Karpas-422 (cell line): Measurements from ENCODE around the gene SMG6. TPM values are rescaled to one million over a fixed set of nuclear protein-coding genes. Genes with fewer than 3 reads are reported as not detected.

ENCODE experiments used
- DNase-seq: peaks from one replicate; pipeline ENCODE4 v3.0.0-alpha.2; 2015
- H2AFZ ChIP-seq: fragments of 200-600 bp; sonication (generic); 2 replicates; pipeline ENCODE4 v1.6.1; 2014; ENCODE audit warnings: antibody characterized with exemption, low read length, mixed read lengths
- H3K27ac ChIP-seq: fragments of 200-600 bp; sonication (generic); 2 replicates; pipeline ENCODE4 v1.5.1; 2014; ENCODE audit warnings: mild to moderate bottlenecking, low read length, moderate library complexity
- H3K27me3 ChIP-seq: fragments of 200-600 bp; sonication (generic); 2 replicates; pipeline ENCODE4 v1.6.1; 2014; ENCODE audit warnings: low read length, mixed read lengths
- H3K36me3 ChIP-seq: fragments of 200-600 bp; sonication (generic); 2 replicates; pipeline ENCODE4 v1.6.1; 2014; ENCODE audit warnings: low read length, mixed read lengths; ENCODE audit not compliant: insufficient read depth
- H3K4me1 ChIP-seq: fragments of 200-600 bp; sonication (generic); 2 replicates; pipeline ENCODE4 v1.6.1; 2014; ENCODE audit warnings: mild to moderate bottlenecking, low read length, mixed read lengths
- H3K4me2 ChIP-seq: fragments of 200-600 bp; sonication (generic); 2 replicates; pipeline ENCODE4 v1.6.1; 2014; ENCODE audit warnings: low read length, low read depth, mild to moderate bottlenecking; ENCODE audit not compliant: poor library complexity, severe bottlenecking
- H3K4me3 ChIP-seq: fragments of 200-600 bp; sonication (generic); 2 replicates; pipeline ENCODE4 v1.5.1; 2014; ENCODE audit warnings: mild to moderate bottlenecking, antibody characterized with exemption, low read length, mixed read lengths
- H3K79me2 ChIP-seq: fragments of 200-600 bp; sonication (generic); 2 replicates; pipeline ENCODE4 v1.6.1; 2014; ENCODE audit warnings: mild to moderate bottlenecking, low read length, mixed read lengths
- H3K9ac ChIP-seq: fragments of 200-600 bp; sonication (generic); 2 replicates; pipeline ENCODE4 v1.6.0; 2014; ENCODE audit warnings: low read length
- H3K9me2 ChIP-seq: fragments of 200-600 bp; sonication (generic), shearing (Covaris generic); replicated peaks from 2 replicates; pipeline ENCODE4 v1.6.0; 2014; ENCODE audit warnings: mild to moderate bottlenecking, low read length, moderate library complexity; ENCODE audit not compliant: insufficient read depth
- H3K9me3 ChIP-seq: fragments of 300-700, 200-600 bp; sonication (generic); 2 replicates; pipeline ENCODE4 v1.6.1; 2014; ENCODE audit warnings: low read length, mixed read lengths
- H4K20me1 ChIP-seq: fragments of 200-600 bp; sonication (generic); 2 replicates; pipeline ENCODE4 v1.6.1; 2014; ENCODE audit warnings: mild to moderate bottlenecking, antibody characterized with exemption, low read length, low read depth; ENCODE audit not compliant: insufficient read depth
- total RNA-seq: library from RNA; depleted of rRNA; stranded (reverse); fragments of >200 nt; shearing (Covaris generic); gene quantifications from 2 replicates; pipeline ENCODE4 v1.2.3, GENCODE V29; 2014; ENCODE audit warnings: low replicate concordance

Gene SMG6
- total RNA-seq, 1 experiment from 2014 or later, result 10.2 TPM

DNA sequence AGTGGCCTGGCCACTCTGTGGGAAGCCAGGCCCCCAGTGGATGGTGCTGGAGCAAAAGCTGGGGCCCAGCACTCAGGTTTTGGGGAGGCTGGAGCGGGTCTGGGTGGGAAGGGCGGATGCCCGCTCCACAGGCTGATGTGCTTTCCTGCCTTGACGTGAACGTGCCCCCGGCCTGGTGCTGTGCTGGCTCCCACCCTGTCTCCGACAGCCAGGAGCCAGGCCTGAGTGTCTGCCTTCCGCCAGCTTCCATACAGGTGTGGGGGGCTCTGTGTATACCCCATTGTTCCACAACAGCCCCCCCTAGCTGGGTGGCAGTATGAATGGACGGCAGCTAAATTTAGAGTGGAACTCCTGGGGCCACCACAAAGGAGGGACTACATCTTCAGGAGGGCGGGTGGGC, 228.7 kb downstream of the SMG6 start:
- H3K4me1 ChIP-seq, result peaks cover 14% of the 10 kb centered on the region
- H3K9me3 ChIP-seq, result no peaks in the 10 kb centered on the region
- no peaks in the 10 kb centered on the region for H3K9me2 ChIP-seq
- H3K79me2 ChIP-seq, result no peaks in the 10 kb centered on the region
- H4K20me1 ChIP-seq, result no peaks in the 10 kb centered on the region
- no peak for DNase-seq
- H3K4me2 ChIP-seq, result no peak overlapping the region
- H2AFZ ChIP-seq, result no peak overlapping the region
- no peak overlapping the region for H3K4me3 ChIP-seq
- H3K27ac ChIP-seq, result no peak overlapping the region
- H3K9ac ChIP-seq, result no peak overlapping the region
- H3K27me3 ChIP-seq, result no peaks in the 10 kb centered on the region
- no peaks in the 10 kb centered on the region for H3K36me3 ChIP-seq

DNA sequence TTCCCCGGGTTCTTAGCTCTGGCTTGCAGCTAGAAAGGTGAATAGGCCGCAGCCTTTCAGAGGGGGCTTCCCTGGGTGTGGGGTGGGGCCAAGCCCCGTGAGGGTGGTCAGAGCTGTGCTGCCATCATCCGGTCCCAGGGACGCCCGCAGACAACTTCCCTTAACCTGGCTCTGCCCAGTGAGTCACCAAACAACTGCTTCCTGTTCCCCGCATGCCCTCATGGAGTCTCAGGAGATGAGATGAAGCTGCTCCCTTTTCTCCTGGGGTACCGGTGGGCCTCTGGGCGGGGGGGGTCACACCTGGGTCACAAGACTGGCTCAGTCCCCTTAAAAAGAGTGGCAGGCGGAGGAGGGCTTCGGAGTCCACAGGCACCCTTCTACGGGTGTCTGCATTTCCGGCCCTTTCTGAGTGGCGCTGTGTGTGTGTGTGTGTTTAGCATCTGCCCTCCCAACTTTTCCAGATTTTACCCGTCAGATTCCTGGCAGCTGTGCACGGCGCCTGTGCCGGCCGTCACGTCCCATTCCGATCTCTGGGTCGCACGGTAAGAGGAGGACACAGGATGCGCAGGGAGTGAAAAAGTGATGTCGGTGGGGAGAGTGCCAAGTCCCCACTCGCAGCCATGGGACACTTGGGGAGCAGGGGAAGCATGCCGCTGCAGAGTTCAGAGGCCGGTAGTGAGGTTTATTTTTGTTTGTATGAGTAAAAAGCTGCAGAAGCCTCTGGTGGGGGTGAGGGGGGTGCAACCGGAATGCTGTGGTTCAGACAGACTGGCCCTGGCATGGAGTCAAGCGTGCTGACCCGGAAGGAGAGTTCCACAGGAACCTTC, 231.9 kb downstream of the SMG6 start:
- no peak overlapping the region for H2AFZ ChIP-seq
- H3K4me1 ChIP-seq, result peaks cover 14% of the 10 kb centered on the region
- no peaks in the 10 kb centered on the region for H3K27me3 ChIP-seq
- no peaks in the 10 kb centered on the region for H4K20me1 ChIP-seq
- H3K9me2 ChIP-seq, result no peaks in the 10 kb centered on the region
- H3K4me2 ChIP-seq, result no peak overlapping the region
- no peaks in the 10 kb centered on the region for H3K9me3 ChIP-seq
- H3K36me3 ChIP-seq, result no peaks in the 10 kb centered on the region
- H3K4me3 ChIP-seq, result no peak overlapping the region
- no peak overlapping the region for H3K9ac ChIP-seq
- no peaks in the 10 kb centered on the region for H3K79me2 ChIP-seq
- H3K27ac ChIP-seq, result no peak overlapping the region
- DNase-seq, result no peak

DNA sequence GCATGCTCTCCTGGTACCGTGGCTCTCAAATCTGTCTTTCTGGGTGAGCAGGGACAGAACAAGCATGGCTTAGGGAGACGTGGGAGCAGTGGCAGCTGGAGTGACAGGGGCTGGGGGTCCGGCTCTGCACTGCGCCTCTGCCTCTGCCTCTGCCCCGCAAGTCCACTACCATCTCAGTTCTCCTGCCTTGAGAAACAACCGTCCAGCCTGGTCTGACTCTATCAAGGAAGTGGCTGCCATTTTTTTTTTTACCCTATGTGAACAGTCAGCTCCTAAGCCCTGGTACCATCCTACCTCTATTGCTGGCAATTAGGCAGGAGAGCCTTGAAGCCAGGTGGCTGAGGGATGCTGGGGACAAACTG, 232.6 kb downstream of the SMG6 start:
- H3K4me2 ChIP-seq, result no peak overlapping the region
- H3K27me3 ChIP-seq, result no peaks in the 10 kb centered on the region
- H3K9me2 ChIP-seq, result no peaks in the 10 kb centered on the region
- H3K9me3 ChIP-seq, result no peaks in the 10 kb centered on the region
- H3K36me3 ChIP-seq, result no peaks in the 10 kb centered on the region
- H3K79me2 ChIP-seq, result no peaks in the 10 kb centered on the region
- H3K9ac ChIP-seq, result no peak overlapping the region
- no peak for DNase-seq
- H3K27ac ChIP-seq, result no peak overlapping the region
- no peak overlapping the region for H2AFZ ChIP-seq
- H3K4me3 ChIP-seq, result no peak overlapping the region
- no peaks in the 10 kb centered on the region for H4K20me1 ChIP-seq
- H3K4me1 ChIP-seq, result peaks cover 18% of the 10 kb centered on the region

DNA sequence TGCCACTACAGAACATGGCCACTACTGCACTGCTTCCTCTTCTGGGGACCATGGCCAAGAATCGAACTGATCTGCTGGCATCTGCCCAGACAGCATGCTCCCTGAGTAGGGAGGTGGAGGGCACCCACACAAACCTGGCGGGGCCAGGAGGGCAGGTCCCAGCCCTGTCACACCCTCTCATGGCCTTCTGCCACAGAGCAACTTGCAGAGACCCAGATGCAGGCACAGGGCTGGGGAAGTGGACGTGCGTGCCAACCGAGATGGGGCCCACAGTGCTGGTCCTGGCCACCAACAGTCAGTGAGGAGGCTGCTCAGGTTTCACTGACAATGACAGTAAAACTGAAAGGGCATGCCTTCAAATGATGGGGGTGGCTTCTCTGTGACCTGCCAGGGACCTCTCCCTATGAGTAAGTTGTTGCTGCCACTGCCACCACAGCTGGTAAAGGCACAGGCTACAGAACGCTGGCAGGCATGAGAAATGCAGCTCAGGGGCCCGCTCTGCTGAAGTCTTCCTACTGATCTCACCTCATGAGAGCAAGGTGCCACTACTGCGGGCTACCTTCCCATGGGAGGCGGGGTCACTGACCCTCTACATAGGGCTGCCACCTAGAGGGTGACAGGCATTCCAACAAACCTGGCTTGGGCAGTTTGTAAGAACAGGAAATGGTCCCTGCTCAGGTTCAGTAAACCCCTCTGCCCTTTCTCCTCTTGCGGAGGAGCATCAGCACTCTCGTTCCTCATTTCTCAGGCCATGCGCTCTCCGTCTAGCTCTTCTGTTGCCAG, 233.2 kb downstream of the SMG6 start:
- Histone ChIP-seq H3K27me3 (no peaks in the 10 kb centered on the region), H3K4me2 (no peak overlapping the region), H3K27ac (no peak overlapping the region), H3K9me2 (no peaks in the 10 kb centered on the region), H3K4me1 (peaks cover 23% of the 10 kb centered on the region), H3K4me3 (no peak overlapping the region), H3K9me3 (no peaks in the 10 kb centered on the region), H4K20me1 (no peaks in the 10 kb centered on the region), H3K9ac (no peak overlapping the region), H3K36me3 (no peaks in the 10 kb centered on the region), H2AFZ (no peak overlapping the region), H3K79me2 (no peaks in the 10 kb centered on the region)
- DNase-seq, result peak; percentile 58

DNA sequence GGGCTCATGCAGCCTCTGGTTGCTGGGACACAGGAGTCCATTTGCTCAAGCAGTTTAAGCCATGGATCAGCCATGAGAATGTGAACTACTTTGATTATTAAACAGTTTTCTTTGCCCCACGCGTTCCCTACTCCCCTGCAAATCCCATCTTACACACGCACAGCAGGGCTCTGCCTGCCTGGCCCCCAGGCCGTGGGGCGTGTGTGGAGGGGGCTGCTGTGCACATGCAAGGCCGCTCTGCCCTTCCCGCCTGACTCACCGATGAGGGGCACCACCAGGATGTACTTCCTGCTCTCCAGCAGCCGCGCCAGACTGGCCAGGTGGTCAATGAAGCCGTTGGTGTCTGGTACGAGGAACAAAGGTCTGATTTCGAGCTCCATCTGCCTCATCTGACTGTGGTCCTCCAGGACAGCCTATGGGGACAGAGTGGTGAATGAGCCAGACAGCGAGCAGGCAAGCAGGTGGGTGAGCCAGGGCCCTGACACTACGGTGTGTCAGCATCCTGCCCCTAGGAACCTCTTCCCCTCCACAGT, 235.0 kb downstream of the SMG6 start:
- no peaks in the 10 kb centered on the region for H3K36me3 ChIP-seq

DNA sequence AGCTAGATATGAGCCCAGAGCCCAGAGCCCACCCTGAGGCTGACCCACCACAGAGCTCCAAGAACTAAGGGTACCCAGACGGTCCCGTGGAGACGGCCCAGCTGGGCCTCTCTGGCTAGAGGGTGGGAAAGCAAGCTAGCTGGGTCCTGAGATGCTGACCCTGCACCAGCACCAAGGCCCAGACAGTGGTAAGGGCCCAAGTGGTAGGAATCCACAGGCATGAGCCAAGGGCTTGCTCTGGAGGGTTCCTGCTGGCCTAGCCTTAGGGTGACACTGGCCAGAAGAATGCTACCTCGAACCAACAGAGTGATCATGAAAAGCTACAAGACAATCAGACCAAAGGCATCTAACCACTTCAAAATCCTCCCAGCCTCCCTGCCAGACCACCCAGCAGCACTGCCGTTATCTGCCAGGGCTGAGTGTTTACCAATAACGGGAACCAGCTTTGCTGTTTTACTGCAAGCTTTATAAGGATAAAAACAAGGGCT, 235.5 kb downstream of the SMG6 start:
- Histone ChIP-seq H3K27me3 (no peaks in the 10 kb centered on the region), H3K4me1 (peaks cover 41% of the 10 kb centered on the region), H3K27ac (no peak overlapping the region), H3K9ac (no peak overlapping the region), H3K4me3 (no peak overlapping the region), H3K4me2 (no peak overlapping the region), H3K9me2 (no peaks in the 10 kb centered on the region), H3K36me3 (no peaks in the 10 kb centered on the region), H3K9me3 (no peaks in the 10 kb centered on the region), H3K79me2 (no peaks in the 10 kb centered on the region), H4K20me1 (peaks cover 6% of the 10 kb centered on the region; the same call in 1 of the 2 replicates), H2AFZ (no peak overlapping the region)
- no peak for DNase-seq

More for the DNA sequence above, 235.0 kb downstream of the SMG6 start:
- H2AFZ ChIP-seq, result no peak overlapping the region
- no peak overlapping the region for H3K27ac ChIP-seq
- H3K4me1 ChIP-seq, result peaks cover 36% of the 10 kb centered on the region
- DNase-seq, result no peak
- no peaks in the 10 kb centered on the region for H3K79me2 ChIP-seq
- H3K9ac ChIP-seq, result no peak overlapping the region
- no peaks in the 10 kb centered on the region for H3K27me3 ChIP-seq
- no peak overlapping the region for H3K4me2 ChIP-seq
- H3K9me3 ChIP-seq, result no peaks in the 10 kb centered on the region
- no peaks in the 10 kb centered on the region for H3K9me2 ChIP-seq
- H3K4me3 ChIP-seq, result no peak overlapping the region
- H4K20me1 ChIP-seq, result peaks cover under 1% of the 10 kb centered on the region; the same call in 1 of the 2 replicates

DNA sequence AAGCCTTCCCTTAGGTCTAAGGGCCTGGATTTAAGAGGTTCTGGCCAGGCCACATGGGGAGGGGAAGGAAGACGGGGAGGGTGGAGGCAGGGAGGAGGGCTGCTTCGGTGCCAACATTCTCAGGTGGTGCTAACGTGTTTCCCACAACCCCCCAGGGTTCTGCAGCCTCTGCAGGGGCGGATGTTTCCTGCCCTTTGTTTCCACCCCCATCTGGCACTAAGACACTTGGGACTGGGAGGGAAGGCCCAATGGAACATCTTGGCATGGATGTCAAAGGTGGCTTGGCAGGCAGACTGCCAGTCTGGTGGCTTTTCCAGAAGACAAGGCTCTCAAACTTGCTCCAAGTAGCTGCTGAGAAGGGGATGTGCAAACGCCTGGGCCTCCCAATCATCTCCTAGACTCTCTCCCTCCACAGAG, 236.0 kb downstream of the SMG6 start:
- no peaks in the 10 kb centered on the region for H3K9me2 ChIP-seq
- H3K27ac ChIP-seq, result no peak overlapping the region
- no peak for DNase-seq
- no peaks in the 10 kb centered on the region for H3K27me3 ChIP-seq
- peaks cover 46% of the 10 kb centered on the region for H3K4me1 ChIP-seq
- no peak overlapping the region for H2AFZ ChIP-seq
- no peak overlapping the region for H3K4me2 ChIP-seq
- no peaks in the 10 kb centered on the region for H3K79me2 ChIP-seq
- H3K4me3 ChIP-seq, result no peak overlapping the region
- H4K20me1 ChIP-seq, result peaks cover 7% of the 10 kb centered on the region; the same call in 1 of the 2 replicates
- no peaks in the 10 kb centered on the region for H3K9me3 ChIP-seq
- H3K9ac ChIP-seq, result no peak overlapping the region
- H3K36me3 ChIP-seq, result no peaks in the 10 kb centered on the region

DNA sequence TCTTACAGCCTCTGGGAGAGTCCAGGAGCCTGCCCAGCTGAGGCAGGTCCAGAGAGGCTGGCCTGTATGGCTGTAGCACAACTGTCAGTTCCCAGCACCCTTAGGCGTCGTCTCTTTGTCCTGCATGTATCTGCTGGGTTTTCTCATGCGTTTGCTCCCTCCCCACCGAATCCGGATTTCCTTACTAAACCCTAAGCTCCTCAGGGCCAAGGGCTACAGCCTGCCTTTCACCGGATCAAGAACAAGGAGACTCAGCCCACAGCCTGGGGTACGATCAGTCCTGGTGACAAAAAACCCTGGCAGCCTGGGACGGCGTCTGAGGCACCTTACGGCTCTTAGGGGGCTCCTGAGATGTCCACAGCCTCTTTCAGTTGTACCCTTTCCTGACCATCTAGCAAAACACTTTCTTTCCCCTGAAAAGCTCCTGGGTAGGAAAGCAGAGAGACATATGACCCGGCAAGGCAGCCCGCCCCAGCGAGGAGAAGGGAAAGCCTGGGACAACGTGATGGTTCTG, 236.5 kb downstream of the SMG6 start:
- H3K4me2 ChIP-seq, result no peak overlapping the region
- H3K9ac ChIP-seq, result no peak overlapping the region
- H3K27me3 ChIP-seq, result no peaks in the 10 kb centered on the region
- no peak overlapping the region for H2AFZ ChIP-seq
- H3K27ac ChIP-seq, result no peak overlapping the region
- no peaks in the 10 kb centered on the region for H3K36me3 ChIP-seq
- no peak overlapping the region for H3K4me3 ChIP-seq
- H3K9me2 ChIP-seq, result no peaks in the 10 kb centered on the region
- H4K20me1 ChIP-seq, result peaks cover 7% of the 10 kb centered on the region; the same call in 1 of the 2 replicates
- no peaks in the 10 kb centered on the region for H3K9me3 ChIP-seq
- H3K79me2 ChIP-seq, result no peaks in the 10 kb centered on the region
- no peak for DNase-seq
- peaks cover 48% of the 10 kb centered on the region for H3K4me1 ChIP-seq
